Hepatocyte (in vitro differentiated cells): ENCODE data around the gene SUPT4H1. TPM values are rescaled to one million over a fixed set of nuclear protein-coding genes. Genes with fewer than 3 reads are reported as not detected.
"Not testable (repeated sequence)": the region's sequence is repeated elsewhere in the genome, so short reads cannot be mapped to it uniquely, and the experiment has no call there.

ENCODE experiments used
- DNase-seq: peaks from one replicate; pipeline ENCODE4 v3.0.0-alpha.2; 2016; ENCODE audit warnings: low spot score
- H2AFZ ChIP-seq: fragments of 200-600 bp; sonication (generic); 2 replicates; pipeline ENCODE4 v1.6.0; 2016; ENCODE audit warnings: antibody characterized with exemption, mild to moderate bottlenecking
- H3K27ac ChIP-seq: fragments of 200-600 bp; sonication (generic); 2 replicates; pipeline ENCODE4 v1.5.1; 2016; ENCODE audit warnings: mild to moderate bottlenecking
- H3K27me3 ChIP-seq: fragments of 200-600 bp; sonication (generic); 2 replicates; pipeline ENCODE4 v1.6.1; 2016
- H3K36me3 ChIP-seq: fragments of 200-600 bp; sonication (generic); replicated peaks from 2 replicates; pipeline ENCODE4 v1.5.1; 2016; ENCODE audit warnings: low read depth; ENCODE audit not compliant: insufficient read depth
- H3K4me1 ChIP-seq: fragments of 200-600 bp; sonication (generic); 2 replicates; pipeline ENCODE4 v1.5.1; 2016; ENCODE audit warnings: mild to moderate bottlenecking, moderate library complexity; ENCODE audit not compliant: insufficient read depth
- H3K4me2 ChIP-seq: fragments of 200-600 bp; sonication (generic); 2 replicates; pipeline ENCODE4 v1.6.0; 2016
- H3K4me3 ChIP-seq: fragments of 200-600 bp; sonication (generic); 2 replicates; pipeline ENCODE4 v1.5.1; 2016; ENCODE audit warnings: mild to moderate bottlenecking
- H3K79me2 ChIP-seq: fragments of 200-600 bp; sonication (generic); 2 replicates; pipeline ENCODE4 v1.6.0; 2017; ENCODE audit warnings: mild to moderate bottlenecking
- H3K9me2 ChIP-seq: fragments of 200-600 bp; sonication (generic); replicated peaks from 2 replicates; pipeline ENCODE4 v1.6.0; 2017; ENCODE audit warnings: mild to moderate bottlenecking; ENCODE audit not compliant: insufficient read depth
- H3K9me3 ChIP-seq: fragments of 200-600 bp; sonication (generic); 2 replicates; pipeline ENCODE4 v1.5.1; 2016; ENCODE audit warnings: low read depth, mild to moderate bottlenecking
- H4K20me1 ChIP-seq: fragments of 200-600 bp; sonication (generic); 2 replicates; pipeline ENCODE4 v1.6.0; 2016; ENCODE audit warnings: mild to moderate bottlenecking; ENCODE audit not compliant: insufficient read depth, poor library complexity, severe bottlenecking
- EZH2 ChIP-seq: fragments of 200-600 bp; sonication (generic); IDR thresholded peaks from 2 replicates; pipeline ENCODE4 v1.6.1; 2016; ENCODE audit warnings: antibody characterized with exemption, mild to moderate bottlenecking, borderline replicate concordance
- EZH2phosphoT487 ChIP-seq: fragments of 200-600 bp; sonication (generic); IDR thresholded peaks from one replicate; pipeline ENCODE4 v1.6.1; 2018; ENCODE audit warnings: antibody characterized with exemption, mild to moderate bottlenecking, low read depth, moderate library complexity; ENCODE audit not compliant: unreplicated experiment, severe bottlenecking
- WGBS: methylation state at CpG from one replicate; pipeline ENCODE4 v1.1.6; 2016; ENCODE audit warnings: low lambda C conversion rate; ENCODE audit errors: missing lambda C conversion rate; 5-methylcytosine and 5-hydroxymethylcytosine counted together
- polyA plus RNA-seq: library from polyadenylated mRNA; unstranded; fragments of >200 nt; fragmentation: Nextera tagmentation; extraction: Ambion mirVana; gene quantifications from 2 replicates; pipeline ENCODE4 v1.2.1, GENCODE V29; 2016
- total RNA-seq: library from RNA; depleted of rRNA; stranded (reverse); fragments of >200 nt; gene quantifications from 2 replicates; pipeline ENCODE4 v1.2.3, GENCODE V29; 2014
- TF ChIP-seq, protein P1 (sequence below): fragments of 200-600 bp; sonication (generic); IDR thresholded peaks from 2 replicates; pipeline ENCODE4 v1.5.1; 2016; ENCODE audit warnings: antibody characterized with exemption, mild to moderate bottlenecking; ENCODE audit not compliant: poor library complexity

SUPT4H1 gene
- total and polyA plus RNA-seq, 2 experiments from 2014 or later, result 54.5 to 108 TPM

DNA sequence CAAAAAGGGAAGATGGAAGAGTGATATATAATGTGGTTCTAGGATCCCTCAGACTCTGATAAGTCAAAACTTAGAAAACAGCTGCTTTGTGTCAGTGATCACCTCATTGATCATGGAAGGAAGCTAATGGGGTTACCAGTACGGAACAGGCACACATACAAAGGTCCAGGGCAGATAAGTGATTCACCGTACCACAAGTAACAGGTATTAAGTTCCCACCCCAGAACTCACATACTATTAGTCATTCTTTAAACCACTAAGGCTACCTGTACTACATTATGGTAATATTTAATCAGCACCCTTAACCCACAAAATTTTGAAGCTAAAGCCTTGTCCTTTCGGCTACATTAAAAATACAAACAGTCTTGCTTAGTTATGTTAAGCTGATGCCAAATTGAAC is 48.0 kb upstream of the SUPT4H1 start:
- no peak for DNase-seq
- H3K4me1 ChIP-seq, result peaks cover 10% of the 10 kb centered on the region
- H3K4me3 ChIP-seq, result no peak overlapping the region
- no peak overlapping the region for H3K27ac ChIP-seq
- no peaks in the 10 kb centered on the region for H3K9me2 ChIP-seq
- H3K36me3 ChIP-seq, result no peaks in the 10 kb centered on the region
- no peak for TF ChIP-seq EZH2phosphoT487
- TF ChIP-seq EZH2, result no peak
- TF ChIP-seq, protein P1, sequence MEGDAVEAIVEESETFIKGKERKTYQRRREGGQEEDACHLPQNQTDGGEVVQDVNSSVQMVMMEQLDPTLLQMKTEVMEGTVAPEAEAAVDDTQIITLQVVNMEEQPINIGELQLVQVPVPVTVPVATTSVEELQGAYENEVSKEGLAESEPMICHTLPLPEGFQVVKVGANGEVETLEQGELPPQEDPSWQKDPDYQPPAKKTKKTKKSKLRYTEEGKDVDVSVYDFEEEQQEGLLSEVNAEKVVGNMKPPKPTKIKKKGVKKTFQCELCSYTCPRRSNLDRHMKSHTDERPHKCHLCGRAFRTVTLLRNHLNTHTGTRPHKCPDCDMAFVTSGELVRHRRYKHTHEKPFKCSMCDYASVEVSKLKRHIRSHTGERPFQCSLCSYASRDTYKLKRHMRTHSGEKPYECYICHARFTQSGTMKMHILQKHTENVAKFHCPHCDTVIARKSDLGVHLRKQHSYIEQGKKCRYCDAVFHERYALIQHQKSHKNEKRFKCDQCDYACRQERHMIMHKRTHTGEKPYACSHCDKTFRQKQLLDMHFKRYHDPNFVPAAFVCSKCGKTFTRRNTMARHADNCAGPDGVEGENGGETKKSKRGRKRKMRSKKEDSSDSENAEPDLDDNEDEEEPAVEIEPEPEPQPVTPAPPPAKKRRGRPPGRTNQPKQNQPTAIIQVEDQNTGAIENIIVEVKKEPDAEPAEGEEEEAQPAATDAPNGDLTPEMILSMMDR, result no peak
- no peak overlapping the region for H2AFZ ChIP-seq
- H3K9me3 ChIP-seq, result no peaks in the 10 kb centered on the region
- no peak overlapping the region for H3K4me2 ChIP-seq
- no peaks in the 10 kb centered on the region for H4K20me1 ChIP-seq
- peaks cover 87% of the 10 kb centered on the region for H3K79me2 ChIP-seq
- no peaks in the 10 kb centered on the region for H3K27me3 ChIP-seq
- WGBS, result 86% methylated on average over 3 of the region's 3 CpGs

DNA sequence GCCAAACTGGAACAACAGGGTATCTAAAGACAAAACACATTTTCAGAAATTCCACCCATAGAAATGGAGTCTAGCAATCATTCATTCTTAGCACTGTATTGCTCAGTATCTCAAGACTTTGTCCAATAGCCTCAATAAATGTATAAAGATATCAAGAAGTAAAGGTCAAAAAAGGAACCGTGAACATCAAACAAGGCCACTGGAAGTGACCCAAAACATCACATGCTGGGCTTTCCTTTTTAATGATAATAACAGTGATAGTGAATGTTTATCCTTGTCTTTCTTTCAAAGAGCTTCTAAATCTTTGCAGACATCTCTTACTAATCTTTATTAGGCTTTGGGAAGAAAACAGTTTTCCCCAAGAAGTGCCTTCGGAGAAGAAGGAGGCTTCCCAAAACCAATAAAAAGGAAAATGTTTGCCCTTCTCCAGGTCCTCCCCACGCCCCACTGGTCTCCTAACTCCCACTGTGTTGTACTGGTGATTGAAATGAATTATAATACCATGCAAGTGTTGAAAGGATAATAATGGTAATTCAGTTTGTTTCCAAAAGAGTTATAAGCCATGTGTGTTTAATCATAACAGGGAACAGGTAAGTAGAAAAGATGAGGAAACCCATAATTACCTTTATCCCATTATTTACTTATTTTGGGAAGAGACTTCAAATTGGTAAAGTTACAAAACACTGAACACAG is 46.7 kb upstream of the SUPT4H1 start:
- TF ChIP-seq EZH2phosphoT487 (no peak), EZH2 (no peak)
- TF ChIP-seq, protein P1, result no peak
- H3K79me2 ChIP-seq, result peaks cover 89% of the 10 kb centered on the region
- H3K4me2 ChIP-seq, result no peak overlapping the region
- H3K27ac ChIP-seq, result peak overlapping the region; percentile 0
- no peaks in the 10 kb centered on the region for H3K9me3 ChIP-seq
- WGBS, result 19% methylated on average over 3 of the region's 3 CpGs
- no peak overlapping the region for H2AFZ ChIP-seq
- H3K4me1 ChIP-seq, result peaks cover 14% of the 10 kb centered on the region
- no peaks in the 10 kb centered on the region for H4K20me1 ChIP-seq
- DNase-seq, result no peak
- no peak overlapping the region for H3K4me3 ChIP-seq
- H3K9me2 ChIP-seq, result no peaks in the 10 kb centered on the region
- no peaks in the 10 kb centered on the region for H3K27me3 ChIP-seq
- H3K36me3 ChIP-seq, result no peaks in the 10 kb centered on the region

DNA sequence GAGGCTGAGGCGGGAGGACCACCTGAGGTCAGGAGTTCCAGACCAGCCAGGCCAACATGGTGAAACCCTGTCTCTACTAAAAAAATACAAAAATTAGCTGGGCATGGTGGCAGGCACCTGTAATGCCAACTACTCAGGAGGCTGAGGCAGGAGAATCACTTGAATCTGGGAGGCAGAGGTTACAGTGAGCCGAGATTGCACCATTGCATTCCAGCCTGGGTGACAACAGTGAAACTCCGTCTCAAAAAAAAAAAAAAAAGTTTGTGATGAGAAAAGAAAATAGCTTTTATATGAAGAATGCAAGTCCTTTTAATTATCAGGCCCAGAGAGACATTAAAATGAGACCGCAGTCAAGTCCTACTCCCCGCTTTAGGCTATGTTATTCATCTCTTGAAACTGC is 45.4 kb upstream of the SUPT4H1 start:
- Histone ChIP-seq H3K4me1 (peaks cover 18% of the 10 kb centered on the region), H3K79me2 (peaks cover 87% of the 10 kb centered on the region)
- H3K27me3 ChIP-seq, H3K4me3 ChIP-seq, H3K27ac ChIP-seq, H3K9me3 ChIP-seq, H4K20me1 ChIP-seq, DNase-seq, H2AFZ ChIP-seq, H3K4me2 ChIP-seq, H3K36me3 ChIP-seq, H3K9me2 ChIP-seq: not testable (repeated sequence)
- 90% methylated on average over 5 of the region's 5 CpGs for WGBS

DNA sequence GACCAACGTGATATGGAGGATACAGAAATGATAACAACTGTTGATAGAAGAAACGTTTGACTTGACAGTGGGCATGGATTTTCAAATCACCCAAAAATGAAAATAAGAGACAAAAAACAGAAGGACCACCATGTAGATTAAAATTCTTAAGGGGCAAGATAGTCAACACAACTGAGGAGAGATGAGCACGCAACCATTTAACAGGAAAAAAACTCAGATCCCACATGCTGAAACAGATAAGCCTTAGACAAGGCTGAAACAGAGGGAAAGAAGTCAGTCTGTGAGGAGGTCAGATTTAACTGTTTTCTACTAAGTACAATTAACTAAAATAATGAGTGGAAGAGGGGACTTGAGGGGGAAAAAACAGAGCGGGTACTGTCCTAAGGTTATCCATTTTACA is 44.2 kb upstream of the SUPT4H1 start:
- Histone ChIP-seq H3K4me2 (no peak overlapping the region), H3K9me3 (no peaks in the 10 kb centered on the region), H3K27me3 (no peaks in the 10 kb centered on the region), H3K4me3 (no peak overlapping the region), H3K4me1 (peaks cover 27% of the 10 kb centered on the region), H3K27ac (no peak overlapping the region), H3K9me2 (no peaks in the 10 kb centered on the region), H3K79me2 (peaks cover 80% of the 10 kb centered on the region), H3K36me3 (no peaks in the 10 kb centered on the region), H4K20me1 (no peaks in the 10 kb centered on the region), H2AFZ (no peak overlapping the region)
- 74% methylated on average over 4 of the region's 4 CpGs for WGBS
- TF ChIP-seq EZH2phosphoT487 (no peak), EZH2 (no peak)
- TF ChIP-seq, protein P1, result no peak
- DNase-seq, result no peak
